Liver (tissue), 9 donors: Measurements from ENCODE around the gene APOBEC2. TPM values are rescaled to one million over a fixed set of nuclear protein-coding genes. Genes with fewer than 3 reads are reported as not detected.

Experiments
- DNase-seq: peaks from one replicate; pipeline ENCODE4 v3.0.0-alpha.2; 2017; ENCODE audit warnings: low spot score
- H3K27ac ChIP-seq, 2 donors: one replicate each; pipeline ENCODE4 v1.7.0; 2013; ENCODE audit warnings: inconsistent platforms in 2 of 2, low read length in 2 of 2, control low read depth in 1 of 2, low read depth in 1 of 2, mild to moderate bottlenecking in 1 of 2
- H3K27me3 ChIP-seq, 4 donors: one replicate each; pipeline versions ENCODE4 v1.6.1 to v1.7.0; 2013; ENCODE audit warnings: low read length in 3 of 4, inconsistent platforms in 1 of 4, mild to moderate bottlenecking in 1 of 4, moderate library complexity in 1 of 4; ENCODE audit not compliant: control insufficient read depth in 4 of 4, insufficient read depth in 4 of 4
- H3K36me3 ChIP-seq, 4 donors: one replicate each; pipeline versions ENCODE4 v1.6.1 to v1.7.0; 2013; ENCODE audit warnings: low read length in 3 of 4, mild to moderate bottlenecking in 3 of 4, low read depth in 1 of 4, moderate library complexity in 1 of 4; ENCODE audit not compliant: control insufficient read depth in 4 of 4, insufficient read depth in 3 of 4
- H3K4me1 ChIP-seq, 4 donors: one replicate each; pipeline versions ENCODE4 v1.6.1 to v1.7.0; 2013; ENCODE audit warnings: low read length in 3 of 4, mild to moderate bottlenecking in 3 of 4, moderate library complexity in 1 of 4; ENCODE audit not compliant: control insufficient read depth in 4 of 4, insufficient read depth in 4 of 4
- H3K4me3 ChIP-seq, 3 donors: one replicate each; pipeline versions ENCODE4 v1.6.1 to v1.7.0; 2013; ENCODE audit warnings: low read length in 3 of 3, control low read depth in 1 of 3, low read depth in 1 of 3, mild to moderate bottlenecking in 1 of 3
- H3K9ac ChIP-seq, 2 donors: one replicate each; pipeline ENCODE4 v1.7.0; 2013; ENCODE audit warnings: low read length in 2 of 2, mild to moderate bottlenecking in 2 of 2, moderate library complexity in 2 of 2, control low read depth in 1 of 2, low read depth in 1 of 2
- H3K9me3 ChIP-seq, 4 donors: one replicate each; pipeline versions ENCODE4 v1.6.1 to v1.7.0; 2013; ENCODE audit warnings: low read length in 3 of 4; ENCODE audit not compliant: control insufficient read depth in 4 of 4
- CTCF ChIP-seq: fragments of 150-350 bp; IDR thresholded peaks from 2 replicates; pipeline ENCODE4 v1.5.1; 2017; ENCODE audit warnings: improper control_type of control experiment, low read depth, low read length; ENCODE audit not compliant: missing input control
- GABPA ChIP-seq, 2 donors: IDR thresholded peaks in 1 of 2; conservative IDR thresholded peaks in 1 of 2; 2 replicates each; pipeline ENCODE4 v1.6.1; 2016; ENCODE audit warnings: antibody characterized with exemption in 2 of 2, mild to moderate bottlenecking in 1 of 2, moderate library complexity in 1 of 2
- HNF4A ChIP-seq, 2 donors: conservative IDR thresholded peaks; 2 replicates each; pipeline ENCODE4 v1.6.1; 2016; ENCODE audit warnings: antibody characterized with exemption in 2 of 2, mild to moderate bottlenecking in 2 of 2
- JUND ChIP-seq, 2 donors: IDR thresholded peaks; 2 replicates each; pipeline ENCODE4 v1.6.1; 2016; ENCODE audit warnings: antibody characterized with exemption in 2 of 2
- RAD21 ChIP-seq, 2 donors: IDR thresholded peaks; 2 replicates each; pipeline ENCODE4 v1.6.1; 2016; ENCODE audit warnings: antibody characterized with exemption in 2 of 2, mild to moderate bottlenecking in 2 of 2
- REST ChIP-seq: IDR thresholded peaks from 2 replicates; pipeline ENCODE4 v1.6.1; 2016; ENCODE audit warnings: antibody characterized with exemption, mild to moderate bottlenecking
- WGBS: extraction: QIAGEN DNeasy Blood & Tissue Kit; methylation state at CpG from one replicate; pipeline ENCODE4 v1.1.7; 2013; 5-methylcytosine and 5-hydroxymethylcytosine counted together
- polyA plus RNA-seq, 2 donors: library from polyadenylated mRNA; stranded (reverse) in 1 of 2; unstranded in 1 of 2; fragments of 200-250 nt in 1 of 2; fragments of >200 nt in 1 of 2; fragmentation: Nextera tagmentation in 1 of 2; extraction: Ambion mirVana in 1 of 2; gene quantifications; one replicate each; pipeline versions ENCODE4 v1.2.1 to v1.2.3, GENCODE V29; 2013 to 2015
- total RNA-seq, 2 donors: library from RNA; depleted of rRNA; stranded (reverse); fragments of >200 nt; gene quantifications; one replicate each; pipeline ENCODE4 v1.2.3, GENCODE V29; 2014
- donor health status: healthy.
- donor health status: healthy.
- donor health status: healthy.
- donor health status: healthy.
- donor health status: healthy.

The APOBEC2 gene
- total and polyA plus RNA-seq, 4 donors = 1.6 to 2.3 TPM; not detected in 2

GRCh38 chr6:41008011-41008410 lies 45.0 kb upstream of the APOBEC2 start (continued):
- no peak for TF ChIP-seq REST

- TF ChIP-seq GABPA (IDR thresholded peaks at IDR 0.05 in 1 of 2, conservative IDR thresholded peaks at IDR 0.05 in 1 of 2) (no peak), JUND (IDR thresholded peaks at IDR 0.05) (no peak), CTCF (no peak)
- WGBS = 96% methylated on average over 1 of the region's 1 CpG
- H3K27me3 ChIP-seq = no peaks in the 10 kb centered on the region
Measured at GRCh38 chr6:41009669-41010068, 43.3 kb upstream of the APOBEC2 start.

GRCh38 chr6:41011673-41012072 lies 41.3 kb upstream of the APOBEC2 start:
- Histone ChIP-seq H3K36me3 (no peaks in the 10 kb centered on the region), H3K27me3 (no peaks in the 10 kb centered on the region), H3K9ac (no peak overlapping the region), H3K9me3 (no peaks in the 10 kb centered on the region), H3K27ac (no peak overlapping the region), H3K4me1 (peaks cover 10 to 34% (median 26%) of the 10 kb centered on the region in 4 donors), H3K4me3 (no peak overlapping the region)
- TF ChIP-seq RAD21 (IDR thresholded peaks at IDR 0.05) (peak in 1 of 2 donors; percentile 5), CTCF (no peak), HNF4A (conservative IDR thresholded peaks at IDR 0.05) (peak in 1 of 2 donors; percentile 19)
- WGBS = 38% methylated on average over 2 of the region's 2 CpGs
- no peak for DNase-seq

More at GRCh38 chr6:41009669-41010068, 43.3 kb upstream of the APOBEC2 start:
- H3K9ac ChIP-seq = no peak overlapping the region
- H3K4me1 ChIP-seq = peaks cover 10 to 33% (median 26%) of the 10 kb centered on the region in 4 donors
- no peak overlapping the region for H3K4me3 ChIP-seq
- no peak overlapping the region for H3K27ac ChIP-seq
- no peaks in the 10 kb centered on the region for H3K36me3 ChIP-seq
- no peaks in the 10 kb centered on the region for H3K9me3 ChIP-seq
- no peak for DNase-seq
